C4-2B (cell line): ENCODE measurements around the gene SEMG1.

Source experiments
- CTCF ChIP-seq: fragments of 450-650 bp; conservative IDR thresholded peaks from 2 replicates; pipeline ENCODE4 v1.5.1; 2017; ENCODE audit warnings: mild to moderate bottlenecking
- ZFX ChIP-seq: fragments of 450-650 bp; IDR thresholded peaks from 2 replicates; pipeline ENCODE4 v1.6.1; 2017

- no peak for TF ChIP-seq CTCF
- no peak for TF ChIP-seq ZFX
Observed at GRCh38 chr20:45206725-45207124, at the start of gene SEMG1.
